DMS79 treated with DMSO at 0.1 percent for 48 hours (cell line): ENCODE data around the gene TMEM248.
"Not testable (repeated sequence)": the region's sequence is repeated elsewhere in the genome, so short reads cannot be mapped to it uniquely, and the experiment has no call there.

ENCODE experiments used
- DNase-seq: peaks from one replicate; lab custom pipeline; 2025; lab: John Stamatoyannopoulos, UW

The TMEM248 gene

DNA sequence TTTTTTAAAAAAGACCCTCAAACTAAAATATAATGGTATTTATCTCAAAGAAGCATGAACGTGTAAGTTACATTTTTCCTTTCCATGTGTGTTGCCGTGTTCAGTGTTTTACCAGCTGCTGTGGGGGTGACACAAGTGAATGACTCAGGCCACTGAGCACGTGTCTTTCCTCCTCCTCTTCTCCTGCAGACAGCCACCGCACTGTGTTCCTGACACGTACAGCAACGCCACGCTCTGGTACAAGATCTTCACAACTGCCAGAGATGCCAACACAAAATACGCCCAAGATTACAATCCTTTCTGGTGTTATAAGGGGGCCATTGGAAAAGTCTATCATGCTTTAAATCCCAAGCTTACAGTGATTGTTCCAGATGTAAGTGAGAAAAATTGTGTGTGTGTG lies 29.7 kb downstream of the TMEM248 start:
- no peak for DNase-seq

DNA sequence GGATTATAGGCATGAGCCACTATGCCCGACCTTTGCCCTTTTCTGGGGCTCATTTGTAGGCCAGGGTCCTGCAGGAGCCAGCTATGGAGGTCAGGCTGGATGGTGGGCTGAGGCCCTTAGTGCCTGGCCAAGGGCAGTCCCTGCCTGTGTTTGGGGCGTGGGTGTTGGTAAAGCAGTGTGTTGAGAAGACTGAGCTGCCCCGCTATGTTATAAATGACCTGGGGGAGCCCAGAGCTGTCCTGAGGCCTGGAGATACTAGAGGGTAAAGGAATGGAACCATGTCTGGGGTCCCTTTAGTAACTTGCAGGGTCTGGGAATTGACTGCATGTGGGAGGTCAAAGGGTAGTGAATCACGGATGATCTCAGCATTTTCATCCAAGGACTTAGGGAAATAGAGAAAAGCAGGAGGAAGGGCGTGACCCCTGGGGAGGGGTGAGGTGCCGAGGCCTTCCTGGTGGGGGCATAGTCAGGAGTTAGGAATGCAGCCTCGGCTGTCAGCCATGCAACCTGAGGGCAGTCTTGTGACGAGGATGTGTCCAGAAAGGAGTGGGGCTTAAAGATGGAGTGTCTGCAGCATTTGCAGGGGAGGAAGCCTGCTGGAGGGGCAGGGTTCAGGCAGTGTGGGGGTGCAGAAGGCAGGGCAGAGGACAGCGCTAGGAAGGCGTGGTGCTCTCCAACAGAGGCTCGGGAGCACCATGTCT lies 31.5 kb downstream of the TMEM248 start:
- no peak for DNase-seq

DNA sequence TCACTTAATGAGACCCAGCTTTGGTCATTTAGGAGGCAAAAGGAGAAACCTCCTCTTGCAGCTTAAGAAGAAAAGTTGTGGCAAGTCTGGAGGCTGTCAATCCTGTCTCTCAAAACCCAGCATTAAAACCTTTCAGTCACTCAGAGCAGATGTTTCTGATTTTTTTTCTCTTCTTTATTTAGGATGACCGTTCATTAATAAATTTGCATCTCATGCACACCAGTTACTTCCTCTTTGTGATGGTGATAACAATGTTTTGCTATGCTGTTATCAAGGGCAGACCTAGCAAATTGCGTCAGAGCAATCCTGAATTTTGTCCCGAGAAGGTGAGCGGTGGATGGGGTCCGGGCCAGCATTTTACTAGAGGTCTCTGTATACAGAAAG lies 32.0 kb downstream of the TMEM248 start:
- no peak for DNase-seq

DNA sequence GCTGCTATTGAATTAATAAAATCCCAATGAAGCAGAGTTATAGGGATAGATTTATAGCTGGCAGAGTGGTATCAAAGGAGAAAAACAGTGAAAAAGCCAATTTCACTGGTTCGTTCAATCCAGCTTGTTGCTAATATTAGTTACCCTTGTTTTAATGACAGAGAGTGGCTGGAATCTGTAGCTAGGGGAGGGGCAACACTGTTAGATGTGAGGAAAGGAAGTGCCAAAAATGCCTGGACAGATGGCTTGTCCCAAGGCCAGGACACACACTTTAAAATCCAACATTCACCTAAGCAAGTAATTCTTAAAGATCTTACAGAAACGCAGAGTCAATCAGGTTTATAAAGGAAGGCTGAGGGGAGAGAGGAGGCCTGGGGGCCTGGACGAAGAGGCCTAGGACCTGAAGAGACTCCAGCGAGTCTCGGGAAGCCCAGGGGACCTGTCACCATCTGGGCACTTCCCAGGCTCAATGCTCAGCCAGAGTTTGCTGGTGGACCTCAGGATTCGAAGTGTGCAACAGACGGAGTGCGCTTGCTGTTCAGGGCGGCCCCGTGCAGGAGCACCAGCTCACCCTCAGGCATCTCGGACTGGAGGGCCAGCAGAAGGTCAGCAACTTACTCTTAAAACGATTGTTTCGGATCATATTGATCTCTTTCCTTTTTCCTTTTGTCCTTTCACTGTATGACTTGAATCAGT lies 36.7 kb downstream of the TMEM248 start:
- no peak for DNase-seq

GRCh38 chr7:66958538-66959350 lies 37.7 kb downstream of the TMEM248 start:
- no peak for DNase-seq

DNA sequence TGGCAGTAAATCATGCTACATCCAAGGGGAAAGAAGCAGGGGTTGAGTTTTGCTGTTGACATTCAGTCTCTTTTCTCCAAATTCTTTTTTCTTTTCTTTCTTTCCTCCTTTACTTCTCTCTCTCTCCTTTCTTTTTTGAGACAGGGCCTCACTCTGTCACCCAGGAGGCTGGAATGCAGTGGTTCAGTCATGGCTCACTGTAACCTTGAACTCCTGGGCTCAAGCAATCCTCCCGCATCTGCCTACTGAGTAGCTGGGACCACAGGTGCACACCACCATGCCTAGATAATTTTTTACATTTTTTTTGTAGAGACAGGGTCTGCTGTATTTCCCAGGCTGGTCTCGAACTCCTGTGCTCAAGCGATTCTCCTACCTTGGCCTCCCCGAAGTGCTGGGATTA lies 39.2 kb downstream of the TMEM248 start:
- DNase-seq: no peak

GRCh38 chr7:66961096-66961495 lies 40.1 kb downstream of the TMEM248 start:
- DNase-seq: no peak

DNA sequence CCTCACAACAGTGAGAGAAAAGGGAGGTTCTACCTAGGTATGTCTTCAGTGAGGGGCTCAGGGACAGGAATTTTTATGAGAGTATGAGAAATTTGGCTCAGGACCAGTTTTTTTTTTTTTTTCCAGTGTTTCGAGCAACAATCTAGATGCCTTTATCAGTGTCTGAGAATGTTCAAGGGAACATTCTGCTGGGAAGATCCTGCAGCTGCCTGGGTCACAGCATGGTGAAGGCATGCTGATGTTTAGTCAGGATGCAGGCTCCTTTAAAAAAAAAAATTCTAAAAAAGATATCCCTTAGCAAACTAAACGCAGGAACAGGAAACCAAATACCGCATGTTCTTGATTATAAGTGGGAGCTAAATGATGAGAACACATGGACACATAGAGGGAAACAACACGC lies 43.4 kb downstream of the TMEM248 start:
- DNase-seq: no peak

DNA sequence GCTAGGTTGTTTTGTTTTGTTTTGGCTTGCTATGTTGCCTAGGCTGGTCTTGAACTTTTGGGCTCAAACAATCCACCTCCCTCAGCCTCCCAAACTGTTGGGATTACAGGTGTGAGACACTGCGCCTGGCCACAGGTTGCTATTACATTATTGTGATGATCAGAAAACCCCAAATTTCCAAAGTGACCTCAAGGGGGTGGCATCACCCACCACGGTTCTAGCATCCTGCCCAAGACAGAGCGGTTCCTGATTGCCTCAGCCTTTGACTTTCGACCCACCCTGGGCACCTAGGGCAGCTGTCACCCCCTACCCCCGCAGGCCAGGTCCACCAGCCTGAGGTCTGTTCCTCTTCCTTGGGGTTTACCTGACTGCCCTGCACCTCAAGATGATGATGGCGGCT lies 46.0 kb downstream of the TMEM248 start:
- DNase-seq: no peak

DNA sequence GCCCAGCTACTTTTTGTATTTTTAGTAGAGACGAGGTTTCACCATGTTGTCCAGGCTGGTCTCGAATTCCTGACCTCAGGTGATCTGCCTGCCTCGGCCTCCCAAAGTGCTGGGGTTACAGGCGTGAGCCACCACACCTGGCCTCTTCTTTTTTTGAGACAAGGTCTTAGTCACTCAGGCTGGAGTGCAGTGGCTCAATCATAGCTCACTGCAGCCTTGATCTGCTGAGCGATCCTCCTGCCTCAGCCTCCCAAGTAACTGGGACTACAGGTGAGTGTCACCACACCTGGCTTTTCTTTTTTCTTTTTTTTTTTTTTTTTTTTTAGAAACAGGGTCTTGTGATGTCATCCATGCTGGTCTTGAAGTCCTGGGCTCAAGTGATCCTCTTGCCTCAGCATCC lies 48.0 kb downstream of the TMEM248 start:
- not testable (repeated sequence) for DNase-seq

DNA sequence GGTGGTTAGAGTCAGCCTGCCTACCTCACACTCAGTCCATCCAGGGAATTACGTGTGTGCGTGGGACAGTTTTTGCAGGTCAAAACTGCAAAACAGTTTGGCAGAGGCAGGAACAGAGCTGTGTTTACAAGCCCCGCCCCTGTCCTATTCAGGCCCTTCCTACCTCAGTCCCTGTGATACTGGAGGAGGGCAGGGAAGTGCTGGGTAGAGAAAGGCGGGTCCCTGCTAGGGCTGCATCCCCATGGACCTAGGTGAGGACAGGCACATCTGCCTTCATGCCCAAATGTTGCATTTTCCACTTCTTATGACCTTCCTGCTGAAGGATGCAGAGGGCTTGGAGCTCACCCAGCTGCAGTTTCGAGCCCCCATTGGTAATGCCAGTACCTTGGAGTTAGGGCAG lies 49.3 kb downstream of the TMEM248 start:
- no peak for DNase-seq

GRCh38 chr7:66974986-66975590 lies 54.1 kb downstream of the TMEM248 start:
- no peak for DNase-seq

DNA sequence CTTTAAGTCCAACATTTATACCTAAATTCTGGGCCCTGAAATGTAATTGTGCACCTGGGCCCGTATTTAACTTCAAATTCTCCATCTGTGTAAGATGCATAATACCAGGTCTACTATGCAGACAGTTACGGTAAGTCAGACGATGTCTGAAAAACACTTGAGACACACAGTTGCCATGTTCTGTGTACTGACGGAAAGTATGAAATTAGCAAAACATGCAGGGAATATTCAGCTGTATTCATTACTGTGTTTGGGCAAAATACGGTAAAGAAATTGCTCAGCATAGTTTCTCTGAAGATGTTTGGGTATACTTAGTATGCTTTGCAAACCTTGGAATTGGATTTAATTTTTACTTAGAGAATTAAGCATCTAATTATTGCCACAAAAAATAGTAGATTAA lies 57.3 kb downstream of the TMEM248 start:
- not testable (repeated sequence) for DNase-seq

DNA sequence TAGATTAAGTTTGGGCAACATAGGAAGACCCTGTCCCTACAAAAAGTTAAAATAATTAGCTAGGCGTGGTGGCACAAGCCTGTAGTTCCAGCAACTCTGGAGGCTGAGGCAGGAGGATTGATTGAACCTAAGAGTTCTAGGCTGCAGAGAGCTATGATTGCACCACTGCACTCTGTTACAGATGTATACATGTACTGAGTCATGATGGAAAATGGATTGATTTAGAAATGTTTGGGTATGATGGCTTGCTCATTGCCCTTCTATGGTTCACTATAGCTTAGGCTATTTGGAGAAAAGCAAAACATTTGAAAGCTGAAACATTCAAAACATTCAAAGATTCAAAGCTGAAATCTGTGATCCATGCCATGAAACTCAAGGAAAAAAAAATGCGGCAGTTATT lies 58.0 kb downstream of the TMEM248 start:
- not testable (repeated sequence) for DNase-seq

DNA sequence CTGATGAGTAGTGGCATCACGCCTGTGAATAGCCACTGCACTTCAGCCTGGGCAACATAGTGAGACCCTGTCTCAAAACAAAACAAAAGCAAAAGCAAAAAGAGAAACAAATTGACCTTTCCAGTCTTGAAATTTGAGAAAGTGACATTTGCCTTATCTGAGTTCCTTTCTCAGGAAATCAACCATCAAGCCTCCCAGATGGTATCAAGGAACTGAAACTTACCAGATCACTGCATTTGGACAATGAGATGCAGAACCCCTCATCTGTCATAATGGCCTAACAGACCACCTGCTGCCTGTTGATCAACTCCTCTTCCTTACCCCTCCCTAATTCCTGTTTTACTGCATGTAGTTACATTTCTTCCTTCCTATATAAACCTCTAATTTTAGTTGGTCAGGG lies 59.3 kb downstream of the TMEM248 start:
- not testable (repeated sequence) for DNase-seq

GRCh38 chr7:66989552-66989951 lies 68.5 kb downstream of the TMEM248 start:
- not testable (repeated sequence) for DNase-seq

GRCh38 chr7:66994051-66994450 lies 73.0 kb downstream of the TMEM248 start:
- not testable (repeated sequence) for DNase-seq

DNA sequence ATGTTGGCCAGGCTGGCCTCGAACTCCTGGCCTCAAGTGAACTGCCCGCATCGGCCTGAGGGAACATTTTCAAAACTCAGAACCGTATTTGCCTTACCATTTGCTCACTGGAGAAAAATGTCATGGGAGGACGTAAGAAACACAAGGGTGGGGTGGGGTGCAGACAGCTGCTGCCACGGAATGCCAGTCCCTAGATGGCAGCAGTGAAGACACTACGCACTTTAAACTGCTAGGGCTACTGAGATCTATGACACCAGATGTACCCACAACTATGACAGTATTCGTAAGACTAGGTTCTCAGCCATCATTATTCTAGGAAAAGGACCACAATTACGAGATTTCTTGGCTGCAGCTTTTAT lies 73.6 kb downstream of the TMEM248 start:
- peak; percentile 13 for DNase-seq

- peak; percentile 95 for DNase-seq
Measured at GRCh38 chr7:66995050-66995776, 74.2 kb downstream of the TMEM248 start, which contains the start of gene SBDS. Gene SBDS, minus strand, starts transcription at chr7:66995586. Its CDS starts 169 bp downstream, at chr7:66995417.

GRCh38 chr7:66996444-66997191 lies 75.6 kb downstream of the TMEM248 start, which contains the start of gene TYW1:
Gene TYW1, plus strand, starts transcription at chr7:66996833. Its CDS starts 146 bp downstream, at chr7:66996979.
- peak; percentile 97 for DNase-seq
